LoVo (cell line): ENCODE data around the gene MIER2.
A peak's percentile ranks its signal among the peaks of the same experiment; 100 is the strongest.
"Not testable (repeated sequence)": the region's sequence is repeated elsewhere in the genome, so short reads cannot be mapped to it uniquely, and the experiment has no call there.

Experiments
- DNase-seq: peaks from one replicate; pipeline ENCODE4 v3.0.0-alpha.2; 2016; ENCODE audit warnings: low spot score

The MIER2 gene

DNA sequence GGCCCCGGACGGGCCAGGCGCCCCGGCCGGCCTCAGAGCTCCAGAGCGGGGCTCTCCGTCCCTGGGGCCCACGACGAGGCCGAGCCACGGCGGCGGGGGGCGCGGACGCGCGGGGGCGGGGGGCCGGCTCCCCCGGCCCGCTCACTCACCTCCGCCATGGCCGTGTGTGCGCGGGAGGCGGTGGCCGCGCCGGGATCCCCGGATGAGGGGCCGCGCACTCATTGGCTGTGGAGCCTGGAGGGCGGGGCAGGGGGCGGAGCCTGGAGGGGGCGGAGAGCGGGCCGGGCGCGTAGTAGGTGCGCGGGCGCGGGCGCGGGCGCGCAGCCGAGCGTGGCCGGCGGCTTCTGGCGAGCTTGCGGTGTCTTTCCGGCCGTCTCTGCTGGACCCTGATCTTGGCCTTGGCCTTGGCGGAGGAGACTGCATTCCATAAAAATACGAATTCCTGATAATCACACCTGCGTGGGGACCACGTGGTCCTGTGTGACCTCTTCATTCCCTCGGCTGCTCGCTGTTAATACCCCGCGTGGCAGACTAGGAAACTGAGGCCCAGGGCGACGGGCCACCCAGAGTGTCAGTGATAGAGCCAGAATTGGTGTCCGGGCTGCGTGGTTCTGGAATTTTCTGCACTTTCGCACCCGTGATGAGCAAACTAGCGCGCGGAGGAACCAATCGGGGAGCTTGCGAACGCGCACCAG is at the start of gene MIER2:
Gene MIER2 (minus strand): TSS at position 172 of the 695 bp plus-strand sequence. CDS start 14 bp downstream, at position 158.
- DNase-seq: peak; percentile 84

GRCh38 chr19:393560-393959 is 49.0 kb upstream of the MIER2 start:
- DNase-seq: not testable (repeated sequence)

- no peak for DNase-seq
These were observed 47.9 kb upstream of the MIER2 start for GRCh38 chr19:392375-392970.

DNA sequence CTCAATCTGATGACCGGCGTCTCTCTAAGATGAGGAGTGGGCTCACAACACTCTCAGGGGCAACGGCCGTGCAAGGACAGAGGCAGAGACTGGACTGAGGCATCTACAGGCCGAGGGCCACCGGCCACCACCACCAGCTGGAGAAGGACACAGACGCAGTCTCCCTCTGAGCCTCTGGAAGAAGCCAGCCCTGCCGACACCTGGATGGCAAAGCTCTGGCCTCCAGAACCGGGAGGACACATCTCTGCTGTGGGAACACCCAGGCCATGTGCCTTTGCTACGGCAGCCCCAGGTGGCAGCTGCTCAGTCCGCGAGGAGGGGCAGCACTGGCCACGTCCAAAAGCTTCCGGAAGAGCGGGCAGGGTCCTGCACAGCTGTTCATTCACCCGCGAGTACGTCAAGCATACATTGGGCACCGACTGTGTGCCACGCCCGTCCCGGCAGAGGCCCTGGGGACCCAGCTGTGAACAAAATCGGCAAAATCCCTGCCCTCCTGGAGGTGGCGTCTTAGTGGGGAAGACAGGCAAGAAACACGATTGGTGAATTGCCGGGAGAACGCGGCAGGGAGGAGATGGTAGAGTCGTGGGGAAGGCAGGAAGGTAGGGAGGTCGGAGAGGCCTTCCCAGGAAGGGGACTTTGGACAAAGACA is 47.3 kb upstream of the MIER2 start:
- DNase-seq: no peak

DNA sequence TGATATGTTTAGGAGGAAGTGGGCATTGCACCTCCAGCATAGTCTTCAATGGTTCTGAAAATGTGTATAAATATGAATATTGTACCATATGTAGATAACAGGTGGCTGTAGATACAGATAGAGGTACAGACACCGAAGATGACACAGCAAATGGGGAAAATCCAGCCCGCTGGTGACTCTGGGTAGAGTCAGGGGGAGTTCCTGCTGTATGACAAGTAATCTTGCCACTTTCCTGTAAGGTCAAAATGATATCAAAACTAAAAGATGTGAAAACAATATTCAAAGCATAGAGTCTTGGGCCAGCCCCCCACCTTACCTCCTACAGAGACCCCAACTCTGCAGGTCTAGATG is 46.6 kb upstream of the MIER2 start:
- no peak for DNase-seq

DNA sequence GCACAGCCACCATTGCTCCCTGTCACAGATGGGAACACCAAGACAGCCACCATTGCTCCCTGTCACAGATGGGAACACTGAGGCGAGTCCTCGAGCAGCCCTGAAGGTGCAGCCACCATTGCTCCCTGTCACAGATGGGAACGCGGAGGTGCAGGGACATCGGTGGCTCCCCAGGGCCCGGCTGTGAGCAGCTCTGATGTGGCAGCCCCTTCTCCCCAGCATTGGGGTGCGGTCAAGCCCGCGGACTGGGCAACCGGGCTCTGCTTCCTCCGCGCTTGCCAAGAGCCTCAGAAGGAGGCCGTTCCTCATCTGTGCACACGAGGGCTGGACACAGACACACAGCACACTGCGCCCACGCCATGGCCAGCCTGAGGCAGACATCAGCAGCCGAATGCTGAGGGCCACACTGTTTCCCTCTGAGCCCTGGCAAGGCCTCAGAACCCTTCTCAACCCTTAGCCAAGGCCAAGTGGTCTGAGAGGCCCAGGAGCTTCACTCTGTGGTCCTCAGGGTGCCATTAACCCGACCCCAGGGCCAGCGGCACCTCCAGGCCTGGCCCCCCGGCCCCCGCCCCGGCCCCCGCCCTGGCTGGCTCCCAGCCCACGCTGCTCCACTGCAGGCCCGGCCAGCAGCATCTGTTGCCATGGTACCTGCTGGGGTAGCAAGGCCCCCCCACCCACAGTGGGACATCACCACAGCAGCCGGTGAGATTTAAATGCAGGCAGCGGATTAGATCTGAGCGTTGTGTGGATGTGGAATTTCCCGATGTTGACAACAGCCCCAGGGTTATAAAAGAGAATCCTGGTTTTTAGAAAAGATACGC is 46.0 kb upstream of the MIER2 start:
- no peak for DNase-seq

- DNase-seq: no peak
These were observed 45.3 kb upstream of the MIER2 start for GRCh38 chr19:389935-390289.

DNA sequence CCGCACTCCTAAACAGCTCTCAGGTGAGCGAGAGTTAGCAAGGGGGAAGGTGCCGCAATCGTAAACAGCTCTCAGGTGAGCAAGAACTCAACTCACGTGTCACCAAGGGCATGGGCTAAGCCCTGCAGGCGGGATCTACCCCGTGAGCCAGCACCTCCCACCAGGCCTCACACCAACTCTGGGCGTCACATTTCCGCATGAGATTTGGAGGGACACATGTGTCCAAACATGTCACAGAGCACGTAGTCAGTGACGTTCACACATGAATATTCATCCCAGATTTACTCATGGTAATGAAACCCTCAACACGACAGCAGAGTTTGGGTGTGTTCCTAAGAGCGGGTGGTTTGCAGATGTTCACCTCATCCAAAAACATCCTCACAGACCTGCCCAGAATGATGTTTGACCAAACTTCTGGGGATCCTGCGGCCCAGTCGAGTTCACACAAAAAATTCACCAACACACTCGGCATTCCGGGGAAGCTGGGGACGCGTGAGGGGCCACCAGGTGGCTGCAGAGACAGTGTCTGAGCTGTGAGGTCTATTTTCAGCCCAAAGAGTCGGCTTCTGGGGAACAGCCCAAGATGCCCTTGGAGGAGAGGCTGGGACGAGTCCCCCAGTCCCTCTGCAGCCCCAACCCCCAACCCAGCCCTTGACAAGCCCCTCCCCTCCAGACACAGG is 44.8 kb upstream of the MIER2 start:
- DNase-seq: no peak

DNA sequence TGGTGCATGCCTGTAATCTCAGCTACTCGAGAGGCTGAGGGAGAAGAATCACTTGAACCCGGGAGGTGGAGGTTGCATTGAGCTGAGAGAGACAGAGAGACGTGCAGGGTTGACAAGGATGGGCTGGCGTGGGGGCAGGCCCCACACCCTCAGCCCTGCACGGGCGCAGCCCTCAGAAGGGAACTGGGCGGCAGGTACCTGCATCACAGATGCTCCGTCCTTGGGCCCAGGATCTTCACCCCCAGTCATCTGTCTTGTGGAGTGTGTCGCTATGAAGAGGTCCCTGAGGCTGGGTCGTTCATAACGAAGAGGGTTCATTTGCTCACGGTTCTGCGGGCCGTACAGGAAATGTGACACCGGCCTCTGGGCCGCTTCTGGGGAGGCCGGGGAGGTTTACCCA is 44.1 kb upstream of the MIER2 start:
- DNase-seq: no peak

- no peak for DNase-seq
These were observed 43.2 kb upstream of the MIER2 start for GRCh38 chr19:387777-388176.

- not testable (repeated sequence) for DNase-seq
These were observed 42.2 kb upstream of the MIER2 start for GRCh38 chr19:386632-387301.

- DNase-seq: not testable (repeated sequence)
These were observed 41.6 kb upstream of the MIER2 start for GRCh38 chr19:386189-386588.

- DNase-seq: no peak
These were observed 40.2 kb upstream of the MIER2 start for GRCh38 chr19:384799-385169.

DNA sequence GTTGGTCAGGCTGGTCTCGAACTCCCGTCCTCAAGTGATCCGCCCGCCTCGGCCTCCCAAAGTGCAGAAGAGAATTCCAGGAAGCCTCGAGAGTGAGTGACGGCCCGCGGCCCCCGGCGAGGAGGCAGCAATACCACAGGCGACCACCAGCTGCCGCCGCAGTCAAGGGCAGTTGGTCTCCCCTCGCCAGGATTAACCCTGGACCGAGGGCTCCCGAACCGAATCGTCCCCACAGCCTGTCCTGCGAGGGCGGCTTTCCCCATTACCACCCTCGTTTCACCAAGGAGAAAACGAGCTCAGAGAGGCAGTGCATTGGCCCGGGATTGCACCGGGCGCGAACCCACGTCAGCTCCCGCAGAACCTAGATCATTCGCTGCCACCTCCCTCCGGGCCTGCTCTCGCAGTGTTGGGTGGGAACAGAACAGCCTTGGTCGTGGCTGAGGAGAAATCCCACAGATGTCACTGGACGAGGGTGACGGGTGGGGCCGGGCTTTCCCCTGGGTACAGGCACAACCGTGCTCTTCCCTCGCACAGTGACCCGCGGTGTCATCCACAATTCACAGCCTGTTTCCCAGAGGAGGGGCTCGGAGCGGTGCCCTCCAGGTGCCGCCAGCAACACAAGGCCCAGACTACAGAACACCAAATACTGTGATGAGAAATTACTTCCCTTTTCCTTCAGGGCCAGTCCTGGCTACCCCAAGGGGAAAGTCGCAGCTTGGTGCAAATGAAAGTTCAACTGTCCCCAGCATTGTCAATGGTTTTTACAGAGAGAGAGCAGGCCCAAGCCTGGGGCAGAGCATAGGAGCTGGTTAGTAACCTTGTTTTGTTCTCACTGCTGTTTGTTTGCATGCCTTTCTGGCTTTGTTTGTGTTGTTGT is 39.6 kb upstream of the MIER2 start:
- no peak for DNase-seq

DNA sequence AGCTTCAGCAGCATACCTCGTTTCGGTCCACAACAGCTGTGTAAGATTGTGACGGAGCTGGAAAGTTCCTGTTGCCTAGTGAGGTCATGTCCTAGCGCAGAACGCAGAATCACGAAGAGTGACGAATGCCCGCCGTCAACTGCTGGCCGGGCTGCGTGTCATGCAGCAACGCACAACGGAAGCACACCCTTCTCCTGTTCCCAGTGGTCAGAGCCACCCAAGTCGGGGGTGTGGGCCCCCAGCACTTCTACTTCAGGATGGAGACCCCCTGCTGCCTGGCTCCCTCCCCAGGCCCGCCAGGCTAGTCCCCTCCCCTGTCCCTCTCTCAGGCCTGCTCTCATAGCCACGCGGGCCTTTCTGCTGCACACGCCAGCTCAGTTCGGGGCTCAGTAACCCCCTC is 38.4 kb upstream of the MIER2 start:
- no peak for DNase-seq

DNA sequence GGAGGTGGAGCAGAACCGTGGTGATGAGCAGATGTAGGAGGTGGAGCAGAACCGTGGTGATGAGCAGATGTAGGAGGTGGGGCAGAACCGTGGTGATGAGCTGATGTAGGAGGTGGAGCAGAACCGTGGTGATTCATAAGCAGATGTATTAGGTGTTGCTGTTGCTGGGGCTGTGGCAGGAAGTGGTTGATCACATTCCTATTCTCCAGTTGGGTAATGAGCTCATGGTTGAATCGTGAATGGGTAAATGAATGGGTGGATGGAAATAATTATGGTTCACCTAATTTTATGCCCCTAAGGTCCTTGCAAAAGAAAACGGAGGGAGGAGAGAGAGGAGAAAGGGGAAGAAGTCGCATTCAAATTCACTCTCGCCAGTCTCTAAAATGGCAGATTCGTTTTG is 38.0 kb upstream of the MIER2 start:
- not testable (repeated sequence) for DNase-seq

GRCh38 chr19:381901-382300 is 37.3 kb upstream of the MIER2 start:
- DNase-seq: not testable (repeated sequence)

DNA sequence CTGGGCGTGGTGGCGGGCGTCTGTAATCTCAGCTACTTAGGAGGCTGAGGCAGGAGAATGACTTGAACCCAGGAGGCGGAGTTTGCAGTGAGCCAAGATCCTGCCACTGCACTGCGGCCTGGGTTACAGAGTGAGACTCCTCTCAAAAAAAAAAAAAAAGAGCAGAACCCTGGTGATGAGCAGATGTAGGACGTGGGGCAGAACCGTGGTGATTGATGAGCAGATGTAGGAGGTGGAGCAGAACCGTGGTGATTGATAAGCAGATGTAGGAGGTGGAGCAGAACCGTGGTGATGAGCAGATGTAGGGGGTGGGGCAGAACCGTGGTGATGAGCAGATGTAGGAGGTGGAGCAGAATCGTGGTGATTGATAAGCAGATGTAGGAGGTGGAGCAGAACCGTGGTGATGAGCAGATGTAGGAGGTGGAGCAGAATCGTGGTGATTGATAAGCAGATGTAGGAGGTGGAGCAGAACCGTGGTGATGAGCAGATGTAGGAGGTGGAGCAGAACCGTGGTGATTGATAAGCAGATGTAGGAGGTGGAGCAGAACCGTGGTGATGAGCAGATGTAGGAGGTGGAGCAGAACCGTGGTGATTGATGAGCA is 36.1 kb upstream of the MIER2 start:
- not testable (repeated sequence) for DNase-seq

DNA sequence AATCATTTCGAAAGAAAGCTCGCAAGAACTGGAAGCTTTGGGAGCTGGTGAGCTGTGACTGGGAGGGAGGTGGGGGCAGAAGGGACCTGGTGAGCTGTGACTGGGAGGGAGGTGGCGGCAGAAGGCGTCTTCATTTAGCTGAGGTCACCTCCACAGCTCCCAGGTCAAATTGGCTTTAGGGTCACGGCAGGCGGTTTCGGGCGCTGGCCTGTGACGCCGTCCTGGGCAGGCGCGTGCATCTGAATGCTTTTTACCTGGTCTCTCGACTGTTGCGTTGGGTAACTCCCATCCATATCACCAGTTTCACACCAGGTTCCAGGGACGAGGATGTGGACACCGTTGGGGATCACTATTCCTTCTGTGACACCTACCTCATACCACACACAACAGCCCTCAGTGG is 35.2 kb upstream of the MIER2 start:
- DNase-seq: no peak

DNA sequence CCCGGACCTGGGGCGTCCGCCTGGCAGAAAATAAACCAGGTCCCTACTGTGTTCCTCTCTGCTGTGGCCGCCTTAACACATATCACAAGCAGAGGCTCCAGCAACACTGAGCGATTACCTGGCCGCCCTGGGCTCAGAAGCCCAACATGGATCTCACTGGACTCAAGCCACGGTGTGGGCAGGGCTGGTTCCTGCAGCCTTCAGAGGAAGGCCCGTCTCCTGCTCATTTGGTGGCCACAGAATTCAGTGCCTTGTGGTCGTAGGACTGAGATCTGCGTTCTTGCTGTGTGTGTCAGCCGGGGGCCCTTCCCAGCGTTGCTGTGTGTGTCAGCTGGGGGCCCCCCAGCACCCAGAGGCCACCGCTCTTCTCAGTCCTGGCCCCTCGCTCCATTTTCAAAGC is 34.1 kb upstream of the MIER2 start:
- no peak for DNase-seq
